Measurements from ENCODE around the gene IDH3B. TPM values are rescaled to one million over a fixed set of nuclear protein-coding genes. Genes with fewer than 3 reads are reported as not detected.

The IDH3B gene
- total and polyA plus RNA-seq, 2 of the 13 experiments (the other 11 are each of a cell fraction or from before 2014, with no cell fraction given), result 215 to 254 TPM

- TF ChIP-seq ZSCAN9 (CRISPR knock-in tag; IDR thresholded peaks at IDR 0.05; ENCODE audit: borderline replicate concordance) (no peak), ZNF451 (CRISPR knock-in tag; IDR thresholded peaks at IDR 0.05) (0 out of 2 replicates have a peak, but pooled peaks have one; percentile 30), TRAFD1 (CRISPR knock-in tag; IDR thresholded peaks at IDR 0.05; ENCODE audit: borderline replicate concordance) (no peak), ZNF20 (CRISPR knock-in tag; IDR thresholded peaks at IDR 0.05) (0 out of 2 replicates have a peak, but pooled peaks have one; percentile 53), KAT7 (CRISPR knock-in tag; IDR thresholded peaks at IDR 0.05; ENCODE audit: borderline replicate concordance) (no peak), CBFB (CRISPR knock-in tag; IDR thresholded peaks at IDR 0.05) (peak; percentile 9; the same call in 1 of the 2 replicates), THAP9 (CRISPR knock-in tag; IDR thresholded peaks at IDR 0.05; ENCODE audit: borderline replicate concordance) (no peak), SMC3 (IDR thresholded peaks at IDR 0.05; ENCODE audit: low read length) (0 out of 2 replicates have a peak, but pooled peaks have one; percentile 19), XRCC5 (optimal IDR thresholded peaks at IDR 0.05; ENCODE audit: low read length) (peak; percentile 77), HBP1 (CRISPR knock-in tag; IDR thresholded peaks at IDR 0.05; ENCODE audit: low read depth) (0 out of 2 replicates have a peak, but pooled peaks have one; percentile 54), GABPB1 (CRISPR knock-in tag; IDR thresholded peaks at IDR 0.05) (peak; percentile 60), ELF1 (CRISPR knock-in tag; IDR thresholded peaks at IDR 0.05) (0 out of 2 replicates have a peak, but pooled peaks have one; percentile 42), SNAPC2 (CRISPR knock-in tag; IDR thresholded peaks at IDR 0.05) (no peak), ZFY (CRISPR knock-in tag; IDR thresholded peaks at IDR 0.05) (no peak; the same call in 1 of the 2 replicates), ZNF33B (CRISPR knock-in tag; IDR thresholded peaks at IDR 0.05) (no peak), ZNF775 (CRISPR knock-in tag; IDR thresholded peaks at IDR 0.05; ENCODE audit: borderline replicate concordance) (no peak), CTCF (CRISPR knock-in tag; IDR thresholded peaks at IDR 0.05) (peak; percentile 74), HMGXB4 (CRISPR knock-in tag; IDR thresholded peaks at IDR 0.05; ENCODE audit: borderline replicate concordance in 1 of 2, low read depth in 1 of 2) (0 out of 4 replicates have a peak, but pooled peaks of 1 of the 2 experiments have one; percentile 20), ZNF235 (CRISPR knock-in tag; IDR thresholded peaks at IDR 0.05; ENCODE audit: borderline replicate concordance) (0 out of 2 replicates have a peak, but pooled peaks have one; percentile 46), ZMYM2 (CRISPR knock-in tag; IDR thresholded peaks at IDR 0.05) (no peak)
Measured at GRCh38 chr20:2688041-2688591, 24.1 kb upstream of the IDH3B start (continued).

All from HepG2 (cell line).